HG03196 (cell line): ENCODE measurements around the gene JPT1.
"Not testable (repeated sequence)": the region's sequence is repeated elsewhere in the genome, so short reads cannot be mapped to it uniquely, and the experiment has no call there.

Experiments
- ATAC-seq: cut with Tn5 transposase; IDR thresholded peaks from one replicate; pipeline ENCODE4 v1.9.1; 2021; ENCODE audit not compliant: unreplicated experiment

JPT1 gene

DNA sequence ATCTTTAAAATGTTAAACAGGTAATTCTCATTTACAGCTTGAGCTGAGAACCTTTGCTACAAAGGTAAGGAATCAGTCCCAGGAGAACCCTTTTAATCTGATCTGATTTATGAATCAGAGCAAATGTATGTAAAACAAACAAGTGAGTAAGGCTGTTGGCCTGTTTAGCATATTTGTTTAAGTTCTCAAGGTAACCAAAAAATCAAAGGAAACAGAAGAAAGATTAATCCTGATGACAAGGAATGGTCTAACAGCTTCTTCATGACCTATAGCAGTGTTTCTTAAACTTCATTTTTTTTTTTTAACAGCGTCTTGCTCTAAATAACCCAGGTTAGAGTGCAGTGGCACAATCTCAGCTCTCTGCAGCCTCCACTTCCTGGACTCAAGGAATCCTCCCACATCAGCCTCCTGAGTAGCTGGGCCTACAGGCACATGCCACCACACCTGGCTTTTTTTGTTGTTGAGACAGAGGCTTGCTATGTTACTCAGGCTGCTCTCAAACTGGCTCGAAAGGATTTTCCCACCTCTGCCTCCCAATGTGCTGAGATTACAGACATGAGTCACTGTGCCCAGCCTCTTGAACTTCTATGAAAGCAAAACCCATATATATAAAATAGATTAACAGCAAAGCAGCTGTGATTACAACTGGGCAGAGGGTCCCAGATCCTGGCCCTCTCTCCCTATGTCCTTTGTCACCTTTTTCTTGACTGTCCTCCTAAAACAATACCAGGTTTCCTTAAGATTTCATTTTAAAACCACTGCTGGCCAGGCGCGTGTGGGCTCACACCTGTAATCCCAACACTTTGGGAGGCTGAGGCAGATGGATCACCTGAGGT lies 5.1 kb upstream of the JPT1 start:
- ATAC-seq: no peak

- ATAC-seq: not testable (repeated sequence)
Observed at GRCh38 chr17:75158480-75158879, 4.2 kb upstream of the JPT1 start.

GRCh38 chr17:75155191-75155601 lies 884 bp upstream of the JPT1 start:
- ATAC-seq: no peak

DNA sequence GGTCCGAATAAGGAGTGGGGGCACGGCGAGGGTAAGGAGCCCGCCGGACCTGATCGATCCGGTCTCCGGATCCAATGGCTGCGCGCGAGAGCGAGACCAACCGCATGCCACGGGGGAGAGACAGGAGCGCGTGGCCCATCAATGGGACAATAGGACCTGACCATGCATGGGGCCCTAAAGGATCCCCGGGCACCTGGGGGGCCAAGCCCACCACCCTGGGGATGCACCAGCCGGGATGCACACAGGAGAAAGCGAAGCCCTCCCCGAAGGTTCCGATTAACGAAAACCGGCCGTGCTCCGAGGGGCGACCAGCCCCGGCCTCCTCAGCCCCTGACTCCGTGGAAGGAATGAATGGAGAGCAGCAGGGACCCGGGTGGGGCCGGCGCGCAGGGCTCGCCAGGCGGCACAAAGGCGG lies 525 bp downstream of the JPT1 start:
- peak; percentile 5 for ATAC-seq

DNA sequence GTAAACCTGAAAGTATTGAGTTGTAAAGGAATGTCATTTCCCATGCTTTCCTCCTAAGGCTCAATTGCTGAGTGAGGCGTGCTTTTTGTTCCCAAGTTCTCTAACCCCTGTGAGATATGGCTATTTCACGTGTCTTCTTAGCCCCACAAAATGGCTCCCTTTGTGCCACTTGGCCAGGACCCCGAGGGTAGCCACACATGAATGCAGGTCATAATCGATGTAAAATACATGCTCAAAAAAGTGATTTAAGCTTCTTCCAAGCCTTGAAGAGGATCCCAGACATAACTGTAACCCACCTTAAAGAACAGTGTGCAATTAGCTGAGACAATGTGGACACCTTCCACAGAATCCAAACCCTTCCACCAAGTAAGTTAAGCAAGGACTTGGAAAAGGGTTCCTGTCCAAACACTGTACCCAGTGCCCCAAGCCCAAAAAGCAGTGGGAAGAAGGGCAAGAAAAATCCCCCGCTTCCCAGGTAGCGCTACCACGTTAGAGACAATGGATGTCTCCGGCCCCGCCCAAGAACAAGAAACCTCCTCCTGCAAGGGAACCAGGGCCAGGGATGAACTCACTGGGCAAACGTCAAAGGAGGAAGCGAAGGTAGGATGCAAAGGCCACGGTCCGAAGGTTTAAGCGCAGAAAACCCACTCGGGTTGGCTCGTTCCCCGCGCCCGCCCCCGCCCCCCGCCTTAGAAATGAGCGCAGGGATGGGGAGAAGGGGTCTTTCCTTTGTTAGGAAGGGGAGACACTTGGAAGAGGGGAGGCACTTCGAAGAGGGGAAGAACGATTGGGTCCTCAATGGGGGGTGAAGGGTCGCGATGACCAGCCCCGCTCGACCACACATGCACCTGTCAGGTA lies 1.2 kb downstream of the JPT1 start:
- peak; percentile 6 for ATAC-seq

DNA sequence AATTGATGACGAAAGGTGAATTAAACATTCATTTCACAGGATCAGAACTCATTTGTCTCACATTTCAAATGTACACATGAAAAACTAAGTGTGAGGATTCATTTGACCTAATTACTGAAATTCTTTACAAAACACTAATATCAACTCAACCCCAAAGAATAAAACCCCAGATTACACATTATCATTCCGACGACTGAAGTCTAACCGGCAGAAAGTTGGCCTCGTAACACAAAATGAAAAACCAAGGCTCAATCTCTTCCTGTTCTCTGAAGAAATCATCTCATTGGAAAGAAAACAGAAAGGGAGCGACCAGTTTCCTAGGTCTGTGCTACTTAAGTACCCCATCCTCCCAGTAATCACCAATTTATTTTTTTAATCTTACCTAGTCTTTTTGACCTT lies 1.8 kb downstream of the JPT1 start:
- ATAC-seq: no peak

- no peak for ATAC-seq
Observed at GRCh38 chr17:75151930-75152329, 2.4 kb downstream of the JPT1 start.

DNA sequence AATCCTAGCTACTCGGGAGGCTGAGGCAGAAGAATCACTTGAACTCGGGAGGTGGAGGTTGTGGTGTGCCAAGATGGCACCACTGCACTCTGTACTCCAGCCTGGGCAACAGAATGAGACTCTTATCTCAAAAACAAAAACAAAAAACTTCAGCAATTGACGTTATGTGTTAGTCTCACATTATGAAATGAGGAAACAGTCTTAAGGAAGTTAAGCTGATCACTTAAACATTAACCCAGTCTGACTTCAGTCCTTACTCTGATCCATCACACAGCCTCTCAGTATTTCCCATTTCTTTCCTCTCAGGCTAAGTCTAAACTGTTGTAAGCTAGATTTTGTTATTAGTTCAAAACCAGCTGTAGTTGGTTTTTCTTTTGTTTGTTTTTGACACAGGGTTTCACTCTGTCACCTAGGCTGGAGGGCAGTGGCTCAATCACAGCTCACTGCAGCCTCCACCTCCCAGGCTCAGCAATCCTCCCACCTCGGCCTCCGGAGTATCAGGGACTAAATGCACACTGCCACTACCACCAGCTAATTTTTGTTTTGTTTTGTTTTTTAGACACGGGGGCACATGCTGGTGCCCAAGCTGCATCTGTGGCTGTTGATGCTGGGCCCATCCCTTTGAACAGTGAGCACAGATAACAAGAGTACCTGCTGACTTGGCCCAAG lies 6.3 kb downstream of the JPT1 start:
- ATAC-seq: no peak

DNA sequence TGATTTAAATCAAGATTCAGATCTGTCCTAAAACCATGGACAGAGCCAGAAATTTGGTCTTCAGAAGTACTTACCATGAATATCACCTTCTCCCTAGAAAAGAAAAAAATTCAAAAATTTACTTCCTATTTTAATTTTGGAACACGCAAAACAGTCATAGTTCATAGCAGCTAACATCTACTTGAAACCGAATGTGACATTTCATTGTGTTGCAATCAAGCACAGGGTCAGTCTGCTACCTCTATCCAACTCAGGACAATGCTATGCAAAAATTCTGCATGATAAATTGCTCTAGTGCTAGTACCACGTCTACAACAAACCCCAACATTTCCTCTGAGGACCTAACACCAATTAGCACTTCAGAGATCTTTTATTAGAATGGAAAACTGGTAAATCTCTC lies 7.7 kb downstream of the JPT1 start:
- no peak for ATAC-seq

DNA sequence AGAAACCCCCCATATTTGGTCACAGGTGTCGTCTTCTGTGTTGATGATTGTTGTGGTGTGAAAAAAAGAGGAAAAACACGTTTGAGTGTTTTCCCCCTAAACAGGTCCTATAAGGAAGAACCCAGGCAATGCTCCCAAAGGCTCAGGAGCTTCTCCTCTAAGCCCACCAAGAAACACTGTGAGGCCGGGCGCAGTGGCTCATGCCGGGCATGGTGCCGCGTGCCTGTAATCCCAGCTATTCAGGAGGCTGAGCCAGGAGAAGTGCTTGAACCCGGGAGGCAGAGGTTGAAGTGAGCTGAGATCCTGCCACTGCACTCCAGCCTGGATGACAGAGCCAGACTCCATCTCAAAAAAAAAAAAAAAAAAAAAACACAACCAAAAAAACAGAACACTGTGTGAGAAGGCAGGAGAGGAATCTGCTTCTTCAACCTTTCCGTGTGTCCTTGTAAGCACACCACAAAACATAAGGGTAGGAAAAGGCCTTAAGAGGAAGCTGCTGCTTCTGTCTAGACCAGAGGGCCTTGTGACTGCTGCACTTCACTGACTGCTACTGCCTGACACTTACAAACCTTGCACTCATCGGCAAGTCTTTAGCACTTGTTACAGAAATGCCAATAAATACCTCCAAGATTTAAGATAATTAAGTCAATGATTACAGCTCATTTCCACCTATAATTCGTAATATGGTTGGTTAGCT lies 9.3 kb downstream of the JPT1 start:
- ATAC-seq: no peak

GRCh38 chr17:75142236-75142971 lies 11.9 kb downstream of the JPT1 start:
- ATAC-seq: no peak

DNA sequence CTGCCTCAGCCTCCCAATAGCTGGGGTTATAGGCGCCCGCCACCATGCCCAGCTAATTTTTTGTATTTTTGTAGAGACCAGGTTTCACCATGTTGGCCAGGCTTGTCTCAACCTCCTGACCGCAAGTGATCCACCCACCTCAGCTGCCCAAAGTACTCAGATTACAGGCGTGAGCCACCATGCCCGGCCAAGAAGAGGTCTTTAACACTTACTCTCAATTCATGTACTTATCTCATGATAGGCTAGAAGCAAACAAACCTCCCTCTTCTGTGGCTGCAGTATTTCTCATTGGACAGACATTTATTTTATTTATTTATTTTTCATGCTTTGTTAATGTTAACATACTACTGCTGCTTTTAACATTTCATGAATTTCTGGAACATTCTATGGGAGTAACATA lies 15.8 kb downstream of the JPT1 start:
- no peak for ATAC-seq

- not testable (repeated sequence) for ATAC-seq
Observed at GRCh38 chr17:75137762-75138161, 16.6 kb downstream of the JPT1 start.

GRCh38 chr17:75135946-75136345 lies 18.4 kb downstream of the JPT1 start:
- ATAC-seq: no peak

- no peak for ATAC-seq
Observed at GRCh38 chr17:75135452-75135851, 18.9 kb downstream of the JPT1 start.

DNA sequence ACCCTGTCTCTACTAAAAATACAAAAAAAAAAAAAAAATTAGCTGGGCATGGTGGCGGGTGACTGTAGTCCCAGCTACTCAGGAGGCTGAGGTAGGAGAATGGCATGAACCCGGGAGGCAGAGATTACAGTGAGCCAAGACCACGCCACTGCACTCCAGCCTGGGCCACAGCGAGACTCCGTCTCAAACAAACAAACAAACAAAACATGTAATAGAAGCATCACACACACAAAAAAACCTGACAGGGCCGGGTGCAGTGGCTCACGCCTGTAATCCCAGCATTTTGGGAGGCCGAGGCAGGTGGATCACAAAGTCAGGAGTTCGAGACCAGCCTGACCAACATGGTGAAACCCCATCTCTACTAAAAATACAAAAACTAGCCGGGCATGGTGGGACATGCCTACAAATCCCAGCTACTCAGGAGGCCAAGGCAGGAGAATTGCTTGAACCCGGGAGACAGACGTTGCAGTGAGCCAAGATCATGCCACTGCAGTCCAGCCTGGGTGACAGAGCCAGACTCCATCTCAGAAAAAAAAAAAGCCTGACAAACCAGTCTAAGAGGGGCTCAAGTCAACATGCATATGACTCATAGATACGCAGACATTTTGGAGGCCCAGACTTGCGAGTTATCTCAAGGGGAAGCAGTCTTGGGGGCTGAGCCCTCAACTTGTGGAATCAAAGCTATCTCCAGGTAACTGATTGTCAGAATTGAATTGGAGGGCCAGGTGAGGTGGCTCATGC lies 20.5 kb downstream of the JPT1 start:
- ATAC-seq: not testable (repeated sequence)

GRCh38 chr17:75133001-75133400 lies 21.3 kb downstream of the JPT1 start:
- ATAC-seq: no peak

DNA sequence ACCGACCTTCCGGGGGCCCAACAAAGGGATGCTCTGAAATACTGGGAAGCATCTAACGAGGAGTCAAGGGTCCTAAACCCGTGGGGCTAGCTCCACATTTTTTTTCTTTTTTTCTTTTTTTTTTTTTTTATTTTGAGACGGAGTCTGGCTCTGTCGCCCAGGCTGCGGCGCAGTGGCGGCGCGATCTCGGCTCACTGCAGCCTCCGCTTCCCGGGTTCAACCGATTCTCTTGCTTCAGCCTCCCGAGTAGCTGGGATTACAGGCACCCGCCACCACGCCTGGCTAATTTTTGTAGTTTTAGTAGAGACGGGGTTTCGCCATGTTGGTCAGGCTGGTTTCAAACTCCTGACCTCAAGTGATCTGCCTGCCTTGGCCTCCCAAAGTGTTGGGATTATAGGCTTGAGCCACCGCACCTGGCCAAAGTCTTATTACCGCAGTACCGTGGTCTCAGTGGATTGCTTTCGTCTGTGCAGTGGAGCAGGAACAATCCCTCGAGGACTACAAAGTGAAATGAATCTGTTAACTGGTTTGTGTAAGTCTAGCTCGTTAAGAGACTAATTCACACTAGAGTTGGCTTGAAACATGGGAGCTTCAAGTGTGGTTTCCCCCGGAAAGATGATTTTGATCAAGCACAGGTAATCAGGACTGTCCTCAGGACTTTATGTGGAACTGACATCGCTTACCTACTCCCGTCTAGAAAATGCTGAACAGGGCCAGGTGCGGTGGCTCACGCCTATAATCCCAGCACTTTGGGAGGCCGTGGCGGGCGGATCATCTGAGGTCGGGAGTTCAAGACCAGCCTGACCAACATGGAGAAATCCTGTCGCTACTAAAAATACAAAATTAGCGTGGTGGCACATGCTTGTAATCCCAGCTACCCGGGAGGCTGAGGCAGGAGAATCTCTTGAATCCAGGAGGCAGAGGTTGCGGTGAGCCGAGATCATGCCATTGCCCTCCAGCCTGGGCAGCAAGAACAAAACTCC lies 22.0 kb downstream of the JPT1 start:
- not testable (repeated sequence) for ATAC-seq
